Measurements from ENCODE around the gene ING3.

- TF ChIP-seq POLR2A (IDR thresholded peaks at IDR 0.05) (no peak), CTCF (IDR thresholded peaks at IDR 0.05) (no peak)
These were observed 34.0 kb upstream of the ING3 start for GRCh38 chr7:120916538-120916937.

All from heart left ventricle (tissue), 13 donors.